ENCODE measurements around the gene DTNBP1. TPM values are rescaled to one million over a fixed set of nuclear protein-coding genes. Genes with fewer than 3 reads are reported as not detected.

The DTNBP1 gene
- total RNA-seq, 6 experiments from 2014 or later, result 3.4 to 8.6 (median 5.7) TPM

- 5% methylated on average over 1 of the region's 1 CpG for WGBS (ENCODE audit: insufficient coverage, low coverage, low lambda C conversion rate, missing lambda C conversion rate)
- no peak overlapping the region for H3K4me3 ChIP-seq
- intact Hi-C loops (cut with DNase I), result no loop called here
Measured at GRCh38 chr6:15630202-15630601, 32.6 kb downstream of the DTNBP1 start.

GRCh38 chr6:15629487-15629886 lies 33.3 kb downstream of the DTNBP1 start:
- Histone ChIP-seq H3K4me3 (no peak overlapping the region), H3K27ac (no peak overlapping the region), H3K4me1 (peaks cover 0 to 25% (median 9%) of the 10 kb centered on the region in 4 donors), H3K27me3 (no peaks in the 10 kb centered on the region), H3K36me3 (no peaks in the 10 kb centered on the region), H3K9me3 (no peaks in the 10 kb centered on the region)
- DNase-seq (no peak), ATAC-seq (no peak)
- no peak for TF ChIP-seq POLR2A (IDR thresholded peaks at IDR 0.05)
- TF ChIP-seq CTCF (IDR thresholded peaks at IDR 0.05), result no peak
- intact Hi-C loops (cut with DNase I), result no loop called here

More at GRCh38 chr6:15630202-15630601, 32.6 kb downstream of the DTNBP1 start:
- H3K4me1 ChIP-seq, result peaks cover 0 to 25% (median 9%) of the 10 kb centered on the region in 4 donors
- ATAC-seq (peak; percentile 62 to 83 (median 74)), DNase-seq (no peak)
- no peaks in the 10 kb centered on the region for H3K27me3 ChIP-seq
- no peaks in the 10 kb centered on the region for H3K9me3 ChIP-seq
- TF ChIP-seq CTCF (IDR thresholded peaks at IDR 0.05), result no peak
- no peaks in the 10 kb centered on the region for H3K36me3 ChIP-seq
- H3K27ac ChIP-seq, result peak overlapping the region in 2 of 3 donors; percentile 35 to 54

- intact Hi-C loops (cut with DNase I), result no loop called here
- Histone ChIP-seq H3K4me1 (peaks cover 0 to 25% (median 9%) of the 10 kb centered on the region in 4 donors), H3K4me3 (no peak overlapping the region), H3K27ac (no peak overlapping the region), H3K27me3 (no peaks in the 10 kb centered on the region), H3K9me3 (no peaks in the 10 kb centered on the region), H3K36me3 (no peaks in the 10 kb centered on the region)
- ATAC-seq (no peak), DNase-seq (no peak)
- 73% methylated on average over 7 of the region's 7 CpGs for WGBS (ENCODE audit: insufficient coverage, low coverage, low lambda C conversion rate, missing lambda C conversion rate)
- no peak for TF ChIP-seq POLR2A (IDR thresholded peaks at IDR 0.05)
- no peak for TF ChIP-seq CTCF (IDR thresholded peaks at IDR 0.05)
Measured at GRCh38 chr6:15628499-15629131, 34.2 kb downstream of the DTNBP1 start.

- TF ChIP-seq CTCF (IDR thresholded peaks at IDR 0.05) (no peak), POLR2A (IDR thresholded peaks at IDR 0.05) (no peak)
- Histone ChIP-seq H3K4me1 (peaks cover 0 to 25% (median 9%) of the 10 kb centered on the region in 4 donors), H3K27me3 (no peaks in the 10 kb centered on the region), H3K27ac (no peak overlapping the region), H3K36me3 (no peaks in the 10 kb centered on the region), H3K4me3 (no peak overlapping the region), H3K9me3 (no peaks in the 10 kb centered on the region)
- ATAC-seq (no peak), DNase-seq (no peak)
- intact Hi-C loops (cut with DNase I), result no loop called here
- 90% methylated on average over 2 of the region's 2 CpGs for WGBS (ENCODE audit: insufficient coverage, low coverage, low lambda C conversion rate, missing lambda C conversion rate)
Measured at GRCh38 chr6:15627821-15628220, 35.0 kb downstream of the DTNBP1 start.
